ENCODE measurements around the gene MUC12.
"Not testable (repeated sequence)": the region's sequence is repeated elsewhere in the genome, so short reads cannot be mapped to it uniquely, and the experiment has no call there.

MUC12 gene, protein sequence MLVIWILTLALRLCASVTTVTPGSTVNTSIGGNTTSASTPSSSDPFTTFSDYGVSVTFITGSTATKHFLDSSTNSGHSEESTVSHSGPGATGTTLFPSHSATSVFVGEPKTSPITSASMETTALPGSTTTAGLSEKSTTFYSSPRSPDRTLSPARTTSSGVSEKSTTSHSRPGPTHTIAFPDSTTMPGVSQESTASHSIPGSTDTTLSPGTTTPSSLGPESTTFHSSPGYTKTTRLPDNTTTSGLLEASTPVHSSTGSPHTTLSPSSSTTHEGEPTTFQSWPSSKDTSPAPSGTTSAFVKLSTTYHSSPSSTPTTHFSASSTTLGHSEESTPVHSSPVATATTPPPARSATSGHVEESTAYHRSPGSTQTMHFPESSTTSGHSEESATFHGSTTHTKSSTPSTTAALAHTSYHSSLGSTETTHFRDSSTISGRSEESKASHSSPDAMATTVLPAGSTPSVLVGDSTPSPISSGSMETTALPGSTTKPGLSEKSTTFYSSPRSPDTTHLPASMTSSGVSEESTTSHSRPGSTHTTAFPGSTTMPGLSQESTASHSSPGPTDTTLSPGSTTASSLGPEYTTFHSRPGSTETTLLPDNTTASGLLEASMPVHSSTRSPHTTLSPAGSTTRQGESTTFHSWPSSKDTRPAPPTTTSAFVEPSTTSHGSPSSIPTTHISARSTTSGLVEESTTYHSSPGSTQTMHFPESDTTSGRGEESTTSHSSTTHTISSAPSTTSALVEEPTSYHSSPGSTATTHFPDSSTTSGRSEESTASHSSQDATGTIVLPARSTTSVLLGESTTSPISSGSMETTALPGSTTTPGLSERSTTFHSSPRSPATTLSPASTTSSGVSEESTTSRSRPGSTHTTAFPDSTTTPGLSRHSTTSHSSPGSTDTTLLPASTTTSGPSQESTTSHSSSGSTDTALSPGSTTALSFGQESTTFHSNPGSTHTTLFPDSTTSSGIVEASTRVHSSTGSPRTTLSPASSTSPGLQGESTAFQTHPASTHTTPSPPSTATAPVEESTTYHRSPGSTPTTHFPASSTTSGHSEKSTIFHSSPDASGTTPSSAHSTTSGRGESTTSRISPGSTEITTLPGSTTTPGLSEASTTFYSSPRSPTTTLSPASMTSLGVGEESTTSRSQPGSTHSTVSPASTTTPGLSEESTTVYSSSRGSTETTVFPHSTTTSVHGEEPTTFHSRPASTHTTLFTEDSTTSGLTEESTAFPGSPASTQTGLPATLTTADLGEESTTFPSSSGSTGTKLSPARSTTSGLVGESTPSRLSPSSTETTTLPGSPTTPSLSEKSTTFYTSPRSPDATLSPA (N-terminal part only)

DNA sequence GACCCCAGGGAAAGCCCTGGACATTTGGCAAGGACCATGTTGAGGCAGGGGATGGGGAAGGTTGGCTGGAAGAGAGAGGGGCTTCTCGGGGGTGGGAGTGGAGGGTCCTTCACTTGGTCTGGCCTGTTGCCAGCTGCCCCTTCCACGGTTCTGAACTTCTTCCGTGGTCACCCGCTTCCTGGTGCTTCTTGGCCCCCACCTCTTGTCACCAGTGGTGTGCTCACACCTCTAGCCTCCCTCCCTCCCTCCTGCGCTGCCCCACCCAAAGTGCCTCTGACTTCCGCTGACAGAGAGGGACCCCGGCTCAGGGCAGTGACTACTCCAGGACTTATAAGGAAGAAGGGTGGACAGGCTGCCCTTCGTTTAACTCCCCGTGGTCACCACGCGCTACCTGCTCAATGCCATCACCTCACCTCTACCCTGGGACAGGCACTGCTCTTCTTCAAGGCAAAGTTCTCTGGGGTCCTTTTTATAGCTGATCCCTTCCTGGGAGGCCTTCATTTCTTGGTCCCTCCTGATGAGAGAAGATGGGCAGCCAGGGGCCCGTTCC, at the start of gene MUC12:
TSS of gene MUC12 (plus strand) at position 500 of the 550 bp plus-strand sequence. CDS start 58 bp downstream, outside the sequence.
- no peak for DNase-seq

- DNase-seq, result not testable (repeated sequence)
These were observed 49.5 kb upstream of the MUC12 start for GRCh38 chr7:100919779-100920437.

DNA sequence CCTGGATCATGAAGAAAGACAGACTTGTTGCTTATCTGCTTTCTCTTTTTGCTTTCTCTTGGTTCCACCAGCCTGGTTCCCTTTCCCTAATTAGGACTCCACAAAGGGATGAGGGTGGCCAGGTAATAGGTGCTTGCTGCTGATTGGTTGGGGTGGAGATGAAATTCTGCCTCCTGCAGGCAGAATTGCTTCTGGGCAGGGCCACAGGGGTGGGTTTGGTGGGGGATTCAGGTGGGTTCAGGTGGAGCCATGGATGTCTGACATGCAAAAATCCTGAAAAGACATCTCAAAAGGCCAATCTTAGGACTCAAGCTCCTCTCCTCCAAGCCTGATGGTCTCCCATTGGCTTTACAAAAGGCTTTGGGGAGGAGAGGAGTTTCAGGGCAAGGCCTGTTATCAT, 48.3 kb upstream of the MUC12 start:
- DNase-seq, result no peak

DNA sequence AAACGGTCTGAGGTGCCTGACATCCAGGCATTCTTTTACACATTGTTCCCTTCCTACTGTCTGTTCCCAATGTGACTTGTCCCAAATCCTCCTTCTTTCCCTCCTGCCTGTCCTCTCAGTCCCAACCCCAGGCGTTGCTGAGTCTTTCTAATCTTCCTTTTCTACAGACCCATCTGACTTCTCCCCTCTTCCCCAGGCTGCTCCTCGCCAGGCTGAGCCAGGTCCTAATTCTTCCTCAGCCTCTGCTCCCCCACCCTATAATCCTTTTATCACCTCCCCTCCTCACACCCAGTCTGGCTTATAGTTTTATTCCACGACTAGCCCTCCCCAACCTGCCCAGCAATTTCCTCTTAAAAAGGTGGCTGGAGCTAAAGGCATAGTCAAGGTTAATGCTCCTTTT, 45.7 kb upstream of the MUC12 start:
- not testable (repeated sequence) for DNase-seq

- no peak for DNase-seq
These were observed 39.6 kb upstream of the MUC12 start for GRCh38 chr7:100929808-100930174.

DNA sequence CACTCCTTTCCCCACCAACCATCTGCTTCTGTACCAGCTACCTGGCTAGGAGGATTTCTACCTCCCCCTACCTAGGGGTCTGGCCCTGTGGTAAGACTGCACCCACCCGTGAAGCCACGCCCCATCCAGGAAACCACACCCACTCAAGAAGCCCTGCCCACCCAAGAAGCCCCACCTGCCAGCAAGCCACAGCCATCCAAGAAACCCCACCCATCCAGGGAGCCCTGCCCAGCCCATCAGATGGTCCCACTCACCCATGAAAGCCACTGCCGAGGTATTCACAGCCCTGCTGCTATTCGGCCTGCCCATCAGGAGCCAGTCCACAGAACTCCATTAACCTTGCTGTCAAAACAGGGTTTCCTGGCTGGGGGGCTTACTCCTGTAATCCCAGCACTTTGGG, 35.6 kb upstream of the MUC12 start:
- DNase-seq, result no peak

- not testable (repeated sequence) for DNase-seq
These were observed 34.0 kb upstream of the MUC12 start for GRCh38 chr7:100935381-100935780.

DNA sequence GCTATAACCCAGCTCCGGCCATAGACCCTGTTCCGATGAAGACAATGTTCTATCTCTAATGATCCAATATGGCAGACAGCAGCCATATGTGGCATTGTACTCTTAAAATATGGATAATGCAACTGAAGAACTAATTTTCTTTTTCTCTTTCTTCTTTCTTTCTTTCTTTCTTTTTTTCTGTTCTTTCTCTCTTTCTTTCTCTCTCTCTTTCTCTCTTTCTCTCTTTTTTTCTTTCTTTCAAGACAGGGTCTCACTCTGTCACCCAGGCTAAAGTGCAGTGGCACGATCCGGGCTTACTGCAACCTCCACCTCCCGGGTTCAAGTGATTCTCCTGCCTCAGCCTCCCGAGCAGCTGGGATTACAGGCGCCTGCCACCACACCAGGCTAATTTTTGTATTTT, 33.2 kb upstream of the MUC12 start:
- not testable (repeated sequence) for DNase-seq

GRCh38 chr7:100942045-100942774, 27.2 kb upstream of the MUC12 start:
- DNase-seq, result no peak

GRCh38 chr7:100943693-100944092, 25.7 kb upstream of the MUC12 start:
- no peak for DNase-seq

DNA sequence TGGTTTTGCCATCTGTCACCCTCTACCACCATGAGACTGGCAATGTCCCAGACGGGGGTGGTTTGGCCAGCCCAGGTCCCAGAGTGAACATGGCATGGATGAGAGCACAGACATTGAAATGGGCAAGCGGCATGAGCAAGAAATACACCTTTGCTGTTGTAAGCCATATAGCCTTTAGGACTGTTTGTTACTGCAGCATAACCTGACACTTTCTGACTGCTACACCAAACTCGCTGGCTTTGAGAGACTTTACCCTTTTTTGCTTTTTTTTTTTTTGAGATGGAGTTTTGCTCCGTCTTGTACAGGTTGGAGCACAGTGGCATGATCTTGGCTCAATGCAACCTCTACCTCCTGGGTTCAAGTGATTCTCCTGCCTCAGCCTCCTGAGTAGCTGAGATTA, 25.2 kb upstream of the MUC12 start:
- no peak for DNase-seq

GRCh38 chr7:100946111-100946510, 23.3 kb upstream of the MUC12 start:
- no peak for DNase-seq

DNA sequence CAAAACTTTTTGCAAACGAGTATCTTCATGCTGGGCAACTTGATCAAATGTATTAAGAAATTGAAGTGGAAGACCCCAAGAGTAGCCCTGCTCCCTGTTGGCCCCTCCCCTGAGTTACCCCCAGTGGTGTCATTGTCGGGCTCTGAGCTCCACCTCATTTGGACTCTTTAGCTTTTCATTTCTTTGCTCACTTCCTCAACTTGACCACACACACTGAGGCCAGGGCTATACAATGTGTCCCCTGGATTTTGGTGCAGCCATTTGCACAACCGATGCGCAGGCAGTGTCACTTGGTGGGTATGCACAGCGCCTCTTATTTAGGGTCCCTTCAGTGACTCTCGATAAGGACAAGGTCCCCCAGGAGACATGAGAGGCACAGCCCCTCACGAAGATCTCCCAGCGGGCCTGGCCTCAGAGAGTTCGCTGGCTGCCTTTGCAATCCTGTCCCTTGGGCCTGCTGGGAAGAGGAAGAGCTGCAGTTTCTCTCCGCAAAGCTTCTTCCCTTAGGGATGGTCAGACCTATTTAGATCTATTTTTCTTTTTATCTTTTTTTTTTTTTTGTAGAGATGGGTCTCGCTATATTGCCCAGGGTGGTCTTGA, 22.5 kb upstream of the MUC12 start:
- DNase-seq, result no peak

DNA sequence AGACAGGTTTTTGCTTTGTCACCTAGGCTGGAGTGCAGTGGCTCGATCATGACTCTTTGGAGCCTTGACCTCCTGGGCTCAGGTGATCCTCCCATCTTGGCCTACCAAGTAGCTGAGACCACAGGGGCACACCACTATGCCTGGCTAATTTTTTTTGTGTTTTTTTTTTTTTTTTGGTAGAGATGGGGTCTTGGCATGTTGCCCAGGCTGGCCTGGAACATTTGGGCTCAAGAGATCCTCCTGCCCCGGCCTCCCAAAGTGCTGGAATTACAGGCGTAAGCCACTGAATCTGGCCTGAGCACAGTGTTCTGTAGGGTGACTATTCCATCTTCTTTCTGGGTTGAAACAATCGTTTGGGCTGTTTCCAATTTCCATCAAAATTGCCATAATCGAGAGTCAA, 21.6 kb upstream of the MUC12 start:
- no peak for DNase-seq

GRCh38 chr7:100949227-100949932, 20.0 kb upstream of the MUC12 start, which contains the start of gene MUC3A:
TSS of gene MUC3A (plus strand) at chr7:100949534. CDS start at chr7:100949625, 91 bp downstream.
- no peak for DNase-seq

DNA sequence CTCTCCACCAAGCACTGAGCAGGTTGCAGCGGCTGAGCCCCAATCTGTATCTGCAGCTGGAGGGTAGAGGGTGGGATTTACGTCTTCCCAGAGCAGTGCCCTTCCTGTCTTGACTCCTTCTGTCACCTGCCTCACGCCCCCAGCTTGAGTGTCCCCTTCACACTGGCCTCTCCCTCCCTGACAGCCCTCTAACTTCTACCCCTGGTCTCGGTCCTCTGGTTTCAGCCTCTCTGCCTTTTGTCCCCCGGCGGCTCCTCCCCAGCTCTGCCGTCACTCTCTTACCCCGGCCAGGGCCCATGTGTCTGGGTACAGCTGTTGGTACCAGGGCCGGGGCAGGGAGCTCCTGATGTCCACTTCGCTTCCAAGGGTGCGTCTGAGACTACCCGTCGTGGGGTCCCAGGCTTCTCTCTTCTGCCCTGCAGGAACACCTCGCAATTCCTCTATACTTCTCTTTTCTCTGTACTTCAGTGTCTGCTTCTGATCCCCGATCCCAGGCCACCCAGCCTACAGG, 19.4 kb upstream of the MUC12 start:
- DNase-seq, result no peak

- no peak for DNase-seq
These were observed 18.2 kb upstream of the MUC12 start for GRCh38 chr7:100951172-100951571.

GRCh38 chr7:100951888-100952560, 17.3 kb upstream of the MUC12 start:
- DNase-seq, result no peak

Measured in anterior cingulate cortex (tissue), 58 donors.